K562 (cell line): ENCODE data around the gene AP4S1. TPM values are rescaled to one million over a fixed set of nuclear protein-coding genes. Genes with fewer than 3 reads are reported as not detected.

ENCODE experiments used
- ATAC-seq: fragments of 200-7000 bp; cut with Tn5 transposase; 3 replicates; pipeline ENCODE4 v1.9.1; 2020; ENCODE audit warnings: moderate library complexity
- BruUV-seq: library from RNA; stranded (reverse); fragments of 400-500 nt; replicated peaks from 2 replicates; lab custom pipeline; 2021; lab: Mats Ljungman, UMichigan
- CTCF ChIA-PET: fragments of 300-600 bp; formaldehyde crosslinking; extraction: SDS; loops from one replicate; lab custom pipeline; 2021; ENCODE audit warnings: low intra/inter-chr PET ratio; lab: Yijun Ruan, JAX
- POLR2A ChIA-PET: fragments of 300-600, 350-650 bp; sonication (Branson Sonifier 250); formaldehyde crosslinking; extraction: SDS; loops from one replicate; lab custom pipeline; 2021; ENCODE audit warnings: antibody characterized with exemption, inconsistent platforms; lab: Yijun Ruan, JAX
- DNase-seq, 4 experiments: peaks; one replicate each; pipeline versions ENCODE4 v3.0.0 to v3.0.0-alpha.2; 2011 to 2018; ENCODE audit warnings: low spot score in 3 of 4, mixed read lengths in 3 of 4; ENCODE audit errors: extremely low read depth in 1 of 4
- FAIRE-seq: peaks from 2 replicates; lab custom pipeline; 2011; peaks lifted over from hg19 to GRCh38; lab: Jason Lieb, UNC
- H2AFZ ChIP-seq: 2 replicates; pipeline ENCODE4 v1.6.0; 2011; ENCODE audit warnings: low read depth, low read length, control low read depth, inconsistent platforms
- H3K27ac ChIP-seq: fragments of 200-600 bp; 3 replicates; pipeline ENCODE4 v1.8.0; 2011; ENCODE audit warnings: low read depth, mild to moderate bottlenecking, control low read depth, inconsistent platforms, low read length, moderate library complexity, mixed read lengths; ENCODE audit errors: extremely low read depth
- H3K27me3 ChIP-seq, 2 experiments: fragments of 300-600 bp in 1 of 2; 2 replicates in 1 of 2; 3 replicates in 1 of 2; pipeline versions ENCODE4 v1.6.0 to v1.8.0; 2011; ENCODE audit warnings: inconsistent platforms in 2 of 2, low read length in 2 of 2, mild to moderate bottlenecking in 1 of 2, mixed read lengths in 1 of 2, moderate library complexity in 1 of 2; ENCODE audit not compliant: control insufficient read depth in 2 of 2, insufficient read depth in 2 of 2
- H3K36me3 ChIP-seq: fragments of 300-600 bp; 3 replicates; pipeline ENCODE4 v1.8.0; 2011; ENCODE audit warnings: mild to moderate bottlenecking, low read length, inconsistent platforms; ENCODE audit not compliant: control insufficient read depth, insufficient read depth
- H3K4me1 ChIP-seq, 2 experiments: fragments of 200-600 bp in 1 of 2; replicated peaks in 1 of 2; 2 replicates in 1 of 2; 3 replicates in 1 of 2; pipeline versions ENCODE4 v1.5.1 to v1.8.0; 2011; ENCODE audit warnings: inconsistent platforms in 2 of 2, low read length in 2 of 2, mild to moderate bottlenecking in 1 of 2, mixed read lengths in 1 of 2, moderate library complexity in 1 of 2; ENCODE audit not compliant: control insufficient read depth in 2 of 2, insufficient read depth in 2 of 2
- H3K4me2 ChIP-seq: 2 replicates; pipeline ENCODE4 v1.6.1; 2011; ENCODE audit warnings: low read length, control low read depth, inconsistent platforms, mixed read lengths; ENCODE audit not compliant: insufficient read depth
- H3K4me3 ChIP-seq: fragments of 200-600 bp; sonication (generic), shearing (Covaris generic); 2 replicates; pipeline ENCODE4 v1.5.1; 2016; ENCODE audit warnings: control low read depth, inconsistent platforms
- H3K79me2 ChIP-seq: fragments of 200-600 bp; 3 replicates; pipeline ENCODE4 v1.8.0; 2011; ENCODE audit warnings: low read length, inconsistent platforms; ENCODE audit not compliant: control insufficient read depth, insufficient read depth
- H3K9ac ChIP-seq, 2 experiments: 2 replicates each; pipeline versions ENCODE4 v1.6.0 to v1.6.1; 2011; ENCODE audit warnings: low read depth in 2 of 2, low read length in 2 of 2, control low read depth in 1 of 2, inconsistent platforms in 1 of 2, mild to moderate bottlenecking in 1 of 2, mixed read lengths in 1 of 2; ENCODE audit not compliant: insufficient read depth in 1 of 2
- H3K9me1 ChIP-seq: one replicate; pipeline ENCODE4 v1.6.0; 2011; ENCODE audit warnings: inconsistent platforms, mild to moderate bottlenecking, low read length, moderate library complexity; ENCODE audit not compliant: control insufficient read depth, insufficient read depth
- H3K9me3 ChIP-seq: replicated peaks from 2 replicates; pipeline ENCODE4 v1.5.1; 2011; ENCODE audit warnings: low read depth, low read length, inconsistent platforms; ENCODE audit not compliant: control insufficient read depth, insufficient read depth
- H4K20me1 ChIP-seq: replicated peaks from 2 replicates; pipeline ENCODE4 v1.6.1; 2011; ENCODE audit warnings: low read length, inconsistent platforms, mixed read lengths; ENCODE audit not compliant: control insufficient read depth, insufficient read depth
- FUS ChIP-seq: fragments of 200-400 bp; formaldehyde crosslinking; optimal IDR thresholded peaks from 2 replicates; pipeline ENCODE3; 2017; ENCODE audit warnings: low read depth, low read length
- MCM5 ChIP-seq: fragments of 450-650 bp; IDR thresholded peaks from 2 replicates; pipeline ENCODE4 v1.6.1; 2016; ENCODE audit warnings: low read depth
- TOE1 ChIP-seq, 2 experiments: fragments of 450-650 bp in 1 of 2; sonication (generic) in 1 of 2; formaldehyde crosslinking in 1 of 2; IDR thresholded peaks; 2 replicates each; pipeline versions ENCODE4 v1.7.1 to v1.8.0; 2016 to 2022; ENCODE audit warnings: borderline replicate concordance in 2 of 2, mild to moderate bottlenecking in 2 of 2, antibody characterized with exemption in 1 of 2, inconsistent platforms in 1 of 2, low read depth in 1 of 2, missing genetic modification reagents in 1 of 2, moderate library complexity in 1 of 2
- ZNF197 ChIP-seq: fragments of 200-800 bp; sonication (Bioruptor generic); IDR thresholded peaks from 2 replicates; pipeline ENCODE4 v1.6.1; 2016; ENCODE audit warnings: low read depth, missing genetic modification characterization, missing compliant biosample characterization
- ZNF263 ChIP-seq: sonication (generic); formaldehyde crosslinking; IDR thresholded peaks from 2 replicates; pipeline ENCODE4 v1.8.0; 2022; ENCODE audit warnings: mild to moderate bottlenecking, missing genetic modification reagents, borderline replicate concordance
- ZNF431 ChIP-seq: sonication (generic); formaldehyde crosslinking; IDR thresholded peaks from 2 replicates; pipeline ENCODE4 v1.8.0; 2022; ENCODE audit warnings: mild to moderate bottlenecking, missing genetic modification reagents
- WGBS: fragments of 100-300 bp; shearing (Covaris generic); methylation state at CpG from one replicate; pipeline ENCODE4 v1.1.6; 2016; ENCODE audit warnings: low coverage, mixed read lengths; ENCODE audit not compliant: insufficient coverage; ENCODE audit errors: missing lambda C conversion rate; 5-methylcytosine and 5-hydroxymethylcytosine counted together
- in situ Hi-C: fragments of 300-500 bp; cut with MboI; formaldehyde crosslinking; loops from 4 replicates; pipeline ENCODE4 v1.15.0; 2018; ENCODE audit warnings: inconsistent platforms, mixed read lengths
- intact Hi-C: fragments of 100-400 bp; cut with micrococcal nuclease; formaldehyde crosslinking; loops from 2 replicates; pipeline ENCODE4 v1.14.2; 2022
- polyA plus RNA-seq, 8 experiments: library from polyadenylated mRNA; depleted of rRNA in 4 of 8; stranded (reverse) in 5 of 8; unstranded in 3 of 8; fragments of >200 nt; fragmentation: Nextera tagmentation in 2 of 8; fragmentation: Illumina TruSeq in 1 of 8; extraction: Ambion mirVana in 2 of 8; extraction: Trizol in 1 of 8; gene quantifications; 2 replicates each; pipeline versions ENCODE4 v1.2.1 to v1.2.3, GENCODE V29; 2011 to 2014; ENCODE audit warnings: inconsistent platforms in 1 of 8, missing spikeins in 1 of 8
- total RNA-seq, 7 experiments: library from RNA; depleted of rRNA in 6 of 7; stranded (reverse); fragments of >200 nt in 6 of 7; fragmentation: Illumina TruSeq in 2 of 7; extraction: Trizol in 2 of 7; gene quantifications; 2 replicates each; pipeline versions ENCODE4 v1.2.1 to v1.2.3, GENCODE V29; 2011 to 2021; ENCODE audit warnings: low replicate concordance in 1 of 7

AP4S1 gene
- total and polyA plus RNA-seq, 9 of the 15 experiments (the other 6 are each of a cell fraction or from before 2014, with no cell fraction given), result 3.7 to 7.8 (median 5.9) TPM

GRCh38 chr14:31006703-31007102, 18.7 kb upstream of the AP4S1 start:
- ATAC-seq, result no peak
- Histone ChIP-seq H3K9me1 (no peaks in the 10 kb centered on the region), H4K20me1 (no peaks in the 10 kb centered on the region), H3K79me2 (peaks cover 90% of the 10 kb centered on the region), H3K36me3 (peaks cover 22% of the 10 kb centered on the region; the same call in 2 of the 3 replicates), H3K4me3 (no peak overlapping the region), H3K27me3 (no peaks in the 10 kb centered on the region), H3K9me3 (no peaks in the 10 kb centered on the region), H2AFZ (no peak overlapping the region), H3K27ac (no peak overlapping the region), H3K4me2 (no peak overlapping the region), H3K9ac (no peak overlapping the region), H3K4me1 (no peaks in the 10 kb centered on the region)
- ChIA-PET CTCF (no interaction called here), POLR2A (no interaction called here)
- no peak for DNase-seq
- FAIRE-seq, result no peak
- TF ChIP-seq FUS (no peak), ZNF263 (CRISPR knock-in tag) (no peak), MCM5 (no peak), TOE1 (IDR thresholded peaks at IDR 0.05; ENCODE audit: borderline replicate concordance) (no peak), TOE1 (CRISPR knock-in tag; IDR thresholded peaks at IDR 0.05; ENCODE audit: borderline replicate concordance, low read depth) (no peak), ZNF431 (CRISPR knock-in tag) (no peak), ZNF197 (CRISPR knock-in tag) (no peak)
- intact Hi-C loops, result no loop called here
- BruUV-seq, result no TSS peak
- in situ Hi-C loops, result no loop called here
- WGBS, result 83% methylated on average over 1 of the region's 1 CpG
